ENCODE results near the gene CDK7. TPM values are rescaled to one million over a fixed set of nuclear protein-coding genes. Genes with fewer than 3 reads are reported as not detected.

CDK7 gene
- polyA plus RNA-seq, 3 donors = 39.2 to 41.6 (median 39.6) TPM

DNA sequence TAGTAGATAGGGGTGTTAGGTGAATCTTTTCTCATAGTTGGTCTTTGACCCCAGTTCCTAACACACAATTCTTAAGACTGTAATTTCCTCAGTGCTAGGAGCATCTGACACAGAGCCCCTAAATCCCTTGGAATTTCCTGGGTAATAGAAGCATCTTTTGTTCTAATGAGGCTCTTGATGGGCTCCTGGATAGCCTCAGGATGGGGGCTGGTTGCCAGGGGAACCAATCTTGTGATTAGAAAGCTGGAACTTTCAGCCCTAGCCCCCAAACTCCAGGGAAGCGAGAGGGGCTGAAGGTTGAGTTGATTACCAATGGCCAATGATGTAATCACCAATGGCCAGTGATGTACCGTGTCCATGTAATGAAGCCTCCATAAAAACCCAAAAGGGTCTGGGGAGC lies 53.4 kb downstream of the CDK7 start:
- DNase-seq (ENCODE audit: low read depth in 3 of 3, low spot score in 2 of 3) = no peak

DNA sequence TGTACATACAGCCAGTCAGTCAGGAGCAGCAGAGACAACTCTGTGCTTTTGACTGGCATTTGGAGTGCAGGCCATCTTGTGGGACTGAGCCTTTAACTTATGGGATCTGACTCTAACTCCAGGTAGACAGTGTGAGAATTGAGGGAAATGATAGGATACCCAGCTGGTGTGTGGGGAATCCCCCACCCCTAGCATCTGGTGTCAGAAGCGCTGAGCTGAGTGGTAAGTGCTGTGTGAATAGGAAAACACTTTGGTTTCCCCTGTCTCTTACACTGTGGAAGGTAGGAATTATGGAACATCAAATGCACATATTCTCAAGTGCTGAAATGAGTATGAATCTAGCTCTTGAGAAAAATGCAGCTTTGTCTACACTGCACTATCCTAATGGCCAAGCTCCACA lies 54.0 kb downstream of the CDK7 start:
- no peak for DNase-seq (ENCODE audit: low read depth in 3 of 3, low spot score in 2 of 3)

DNA sequence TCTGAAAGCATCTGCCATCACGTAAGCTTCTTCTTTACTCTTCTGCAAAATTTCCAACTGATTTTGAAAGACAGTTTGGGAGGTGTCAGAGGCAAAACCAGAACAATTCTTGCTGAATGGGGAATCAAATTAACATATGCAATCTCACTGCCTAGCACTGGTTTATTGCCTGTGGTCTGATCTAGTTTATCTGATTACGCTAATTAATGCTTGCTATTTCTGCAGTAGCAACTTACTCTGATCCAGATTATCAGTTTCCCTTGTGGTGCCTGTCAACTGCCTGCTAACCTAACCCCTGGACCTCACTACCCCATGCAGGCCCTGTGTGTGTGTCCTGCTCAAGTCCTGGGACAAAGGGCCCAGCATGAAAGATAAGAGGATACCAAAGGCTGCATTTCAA lies 57.6 kb downstream of the CDK7 start:
- DNase-seq (ENCODE audit: low read depth in 3 of 3, low spot score in 2 of 3) = no peak

DNA sequence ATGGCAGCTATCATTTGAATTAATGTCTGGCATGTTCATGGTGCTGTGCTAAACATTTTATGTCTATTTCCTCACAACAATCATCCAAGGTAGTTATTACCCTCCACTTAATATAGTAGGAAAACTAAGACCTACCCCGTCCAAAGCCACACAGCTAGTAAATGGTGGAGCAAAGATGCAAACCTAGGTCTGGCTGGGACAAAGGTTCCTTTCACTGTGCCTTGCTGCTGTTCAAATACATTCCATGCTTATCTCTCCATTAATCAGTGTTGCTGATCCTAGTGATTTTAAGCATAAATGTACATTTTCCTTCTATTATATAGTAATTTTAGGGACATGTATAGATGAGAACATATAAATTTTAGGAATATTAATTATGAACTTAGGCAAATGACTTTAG lies 59.2 kb downstream of the CDK7 start:
- no peak for DNase-seq (ENCODE audit: low read depth in 3 of 3, low spot score in 2 of 3)

DNA sequence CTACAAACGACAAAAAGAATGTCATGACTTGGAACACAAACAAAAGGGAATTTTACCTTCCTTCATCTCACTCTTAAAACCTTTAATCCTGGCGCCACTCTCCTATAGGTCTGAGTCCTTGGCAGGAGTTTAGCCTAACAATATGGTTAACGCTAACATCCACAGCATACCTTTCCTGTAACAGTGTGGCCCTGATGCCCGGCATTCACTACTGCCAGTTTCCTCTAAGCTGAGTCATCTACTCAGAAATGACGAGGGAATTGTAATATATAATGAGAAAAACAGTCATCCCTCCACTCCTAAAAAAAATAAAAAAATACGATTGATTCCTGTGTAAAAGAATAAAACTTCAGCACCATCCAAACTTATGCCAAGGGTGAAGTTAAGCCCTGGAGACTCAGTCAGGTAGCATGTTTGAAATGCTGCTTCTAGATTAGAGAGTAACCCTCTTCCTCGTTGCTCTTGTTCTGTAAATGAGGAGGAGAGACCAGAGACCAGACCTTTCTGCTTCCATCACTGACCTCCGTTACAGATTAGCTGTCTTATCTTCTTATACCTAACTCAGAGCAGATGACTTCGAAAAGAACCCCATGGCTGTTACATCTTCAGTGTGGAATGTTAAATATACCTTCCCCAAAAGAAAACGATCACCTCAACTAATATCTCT lies 60.5 kb downstream of the CDK7 start:
- DNase-seq (ENCODE audit: low read depth in 3 of 3, low spot score in 2 of 3) = no peak

DNA sequence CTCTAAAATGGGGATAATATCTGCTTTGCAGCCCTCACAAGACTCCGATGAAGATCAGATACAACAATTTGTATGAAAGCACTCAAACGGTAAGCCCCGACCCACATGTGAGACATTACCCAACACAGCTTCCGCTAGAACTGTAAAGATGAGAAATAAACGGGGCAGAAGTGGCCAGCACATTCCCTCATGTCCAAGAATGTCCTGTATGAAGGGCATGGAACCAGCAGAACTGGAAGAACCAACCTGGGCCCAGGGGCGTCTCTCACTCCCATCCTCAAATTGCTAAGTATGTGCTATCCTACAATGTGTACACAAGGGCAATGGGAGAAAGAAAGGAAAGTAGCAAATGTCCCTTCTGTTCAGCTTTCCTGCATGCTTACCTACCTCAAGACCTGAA lies 64.9 kb downstream of the CDK7 start:
- DNase-seq (ENCODE audit: low read depth in 3 of 3, low spot score in 2 of 3) = no peak

DNA sequence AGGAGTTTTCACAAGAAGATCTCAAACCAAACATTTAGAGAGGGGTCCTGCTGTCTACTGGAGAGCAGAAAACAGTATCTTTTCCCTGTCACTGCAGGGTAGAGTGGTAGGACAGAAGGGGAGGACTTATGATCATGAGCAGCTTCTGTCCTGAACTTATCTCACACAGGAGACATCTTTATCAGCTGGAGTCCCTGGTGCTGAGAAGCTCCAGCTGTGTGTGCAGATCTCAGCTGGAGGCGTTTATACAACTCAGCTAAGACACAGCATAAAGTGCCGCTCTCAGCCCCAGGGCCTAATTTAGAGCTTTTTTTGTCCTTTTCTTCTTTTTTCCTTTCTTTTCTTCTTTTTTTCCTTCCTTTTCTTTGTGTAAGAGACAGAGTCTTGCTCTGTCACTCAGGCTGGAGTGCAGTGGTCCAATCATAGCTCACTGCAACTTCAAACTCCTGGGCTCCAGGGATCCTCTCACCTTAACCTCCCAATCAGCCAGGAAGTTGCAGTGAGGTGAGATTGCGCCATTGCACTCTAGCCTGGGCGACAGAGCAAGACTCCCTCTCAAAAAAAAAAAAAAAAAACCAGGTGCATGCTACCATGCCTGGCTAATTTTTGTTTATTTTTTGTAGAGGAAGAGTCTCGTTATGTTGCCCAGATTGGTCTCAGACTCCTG lies 66.0 kb downstream of the CDK7 start:
- no peak for DNase-seq (ENCODE audit: low read depth in 3 of 3, low spot score in 2 of 3)

DNA sequence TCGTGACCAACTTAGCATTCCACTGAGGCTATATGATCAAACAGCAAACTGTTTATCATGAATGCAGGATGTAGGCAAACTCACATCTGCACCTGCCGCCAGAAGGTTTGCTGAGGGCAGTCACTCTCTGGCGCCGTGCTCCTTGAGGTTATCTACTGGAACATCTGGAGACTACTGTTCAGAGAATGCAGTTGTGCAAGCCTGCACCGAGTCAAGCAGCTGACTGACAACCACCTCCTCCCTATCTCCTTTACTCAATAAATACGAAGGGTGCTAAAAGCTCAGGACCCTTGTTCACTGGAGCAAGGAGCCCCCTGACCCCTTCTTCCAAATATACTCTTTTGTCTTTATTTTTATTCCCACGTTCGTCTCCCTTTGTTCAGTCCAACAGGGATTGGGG lies 70.8 kb downstream of the CDK7 start:
- no peak for DNase-seq (ENCODE audit: low read depth in 3 of 3, low spot score in 2 of 3)

DNA sequence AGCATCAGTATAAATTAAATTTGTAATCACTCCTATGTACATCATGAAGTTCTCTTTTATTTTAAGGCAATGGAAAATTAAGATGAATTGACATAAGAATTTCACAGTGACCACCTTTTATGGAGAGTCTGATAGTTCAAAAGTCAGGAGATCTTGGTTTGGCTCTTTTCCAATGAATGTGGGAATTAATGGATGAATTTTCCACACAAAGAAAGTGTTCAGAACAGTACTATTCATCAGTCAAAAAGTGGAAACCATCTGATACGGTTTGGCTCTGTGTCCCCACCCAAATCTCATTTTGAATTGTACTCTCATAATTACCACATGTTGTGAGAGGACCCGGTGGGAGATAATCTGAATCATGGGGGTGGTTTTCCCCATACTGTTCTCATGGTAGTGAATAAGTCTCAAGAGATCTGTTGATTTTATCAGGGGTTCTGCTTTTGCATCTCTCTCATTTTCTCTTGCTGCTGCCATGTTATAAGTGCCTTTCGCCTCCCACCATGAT lies 73.4 kb downstream of the CDK7 start:
- no peak for DNase-seq (ENCODE audit: low read depth in 3 of 3, low spot score in 2 of 3)

DNA sequence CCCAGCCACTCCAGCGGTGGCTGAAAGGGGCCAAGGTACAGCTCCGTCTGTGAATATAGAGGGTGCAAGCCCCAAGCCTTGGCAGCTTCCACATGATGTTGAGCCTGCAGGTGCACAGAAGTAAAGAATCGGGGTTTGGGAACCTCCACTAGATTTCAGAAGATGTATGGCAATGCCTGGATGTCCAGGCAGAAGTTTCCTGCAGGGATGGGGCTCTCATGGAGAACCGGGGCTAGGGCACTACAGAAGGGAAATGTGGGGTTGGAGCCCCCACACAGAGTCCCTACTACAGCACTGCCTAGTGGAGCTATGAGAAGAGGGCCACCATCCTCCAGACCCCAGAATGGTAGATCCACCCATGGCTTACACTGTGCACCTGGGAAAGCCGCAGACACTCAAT lies 74.7 kb downstream of the CDK7 start:
- DNase-seq (ENCODE audit: low read depth in 3 of 3, low spot score in 2 of 3) = no peak

DNA sequence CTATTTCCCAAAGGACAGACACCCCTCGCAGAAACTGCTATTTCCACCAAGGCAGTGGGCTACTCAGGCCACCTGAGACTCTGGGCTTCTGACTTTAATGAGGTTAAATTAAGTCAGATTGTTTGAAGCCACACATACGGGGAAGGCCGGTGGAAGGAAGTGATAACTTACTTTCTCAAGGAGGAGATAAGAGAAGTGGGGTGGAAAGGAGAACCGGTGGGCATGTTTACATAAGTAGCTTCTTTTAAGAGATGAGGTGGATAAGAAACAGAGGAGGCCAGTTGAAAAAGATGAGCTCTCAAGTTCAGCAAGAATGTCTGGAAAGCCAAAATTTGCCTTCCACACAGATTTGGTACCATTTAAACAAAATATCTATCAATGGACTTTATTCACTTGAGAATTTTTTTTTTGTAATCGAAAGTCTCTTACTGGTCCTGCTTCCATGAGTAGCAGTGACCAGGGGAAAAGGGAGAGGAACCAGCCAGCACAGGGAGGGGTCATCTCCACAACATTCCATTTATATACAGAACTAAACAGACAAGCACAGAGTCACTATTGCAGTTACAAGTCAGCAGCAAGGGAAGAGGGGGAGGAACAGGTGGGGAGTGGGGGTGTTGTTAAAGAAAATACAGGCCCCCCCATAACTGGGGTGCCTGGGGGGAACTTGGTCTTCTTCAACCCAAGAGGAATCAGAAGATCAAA lies 77.9 kb downstream of the CDK7 start:
- DNase-seq (ENCODE audit: low read depth in 3 of 3, low spot score in 2 of 3) = no peak

DNA sequence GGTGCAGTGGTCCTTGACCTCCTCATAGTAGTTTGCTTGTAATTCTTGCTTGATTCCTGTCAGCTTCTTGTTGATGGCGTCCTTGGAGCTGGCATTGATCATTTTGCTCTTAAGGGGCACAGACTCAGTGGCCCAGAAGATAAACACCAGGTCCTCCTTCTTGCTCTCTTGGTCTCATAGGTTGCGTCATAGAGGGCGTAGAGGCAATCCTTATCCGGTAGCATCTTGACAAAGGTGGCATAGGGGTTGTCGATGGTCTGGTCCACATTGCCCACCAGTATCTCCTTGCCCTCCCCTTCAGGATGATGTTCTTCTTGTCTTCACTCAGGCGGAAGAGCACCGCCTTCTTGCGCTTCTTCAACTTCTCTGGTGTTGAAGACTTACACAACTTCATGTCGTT lies 78.7 kb downstream of the CDK7 start:
- no peak for DNase-seq (ENCODE audit: low read depth in 3 of 3, low spot score in 2 of 3)

DNA sequence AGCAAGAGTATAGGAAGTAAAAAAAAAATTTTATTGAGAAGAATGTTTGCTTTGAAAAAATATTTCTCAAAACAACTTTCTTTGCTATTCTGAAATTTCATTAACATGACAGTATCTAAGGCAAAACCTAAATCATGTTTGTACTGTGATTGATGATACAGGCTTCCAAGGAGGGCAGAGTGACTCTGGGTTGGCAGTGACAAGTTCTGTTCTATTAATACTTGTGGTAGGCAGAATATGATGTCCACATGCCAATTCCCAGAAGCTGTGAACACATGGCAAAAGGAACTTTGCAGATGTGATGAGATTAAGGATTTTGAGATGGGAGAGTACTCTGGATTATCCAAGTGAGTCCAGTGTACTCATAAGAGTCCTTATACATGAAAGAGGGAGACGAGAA lies 81.3 kb downstream of the CDK7 start:
- no peak for DNase-seq (ENCODE audit: low read depth in 3 of 3, low spot score in 2 of 3)

DNA sequence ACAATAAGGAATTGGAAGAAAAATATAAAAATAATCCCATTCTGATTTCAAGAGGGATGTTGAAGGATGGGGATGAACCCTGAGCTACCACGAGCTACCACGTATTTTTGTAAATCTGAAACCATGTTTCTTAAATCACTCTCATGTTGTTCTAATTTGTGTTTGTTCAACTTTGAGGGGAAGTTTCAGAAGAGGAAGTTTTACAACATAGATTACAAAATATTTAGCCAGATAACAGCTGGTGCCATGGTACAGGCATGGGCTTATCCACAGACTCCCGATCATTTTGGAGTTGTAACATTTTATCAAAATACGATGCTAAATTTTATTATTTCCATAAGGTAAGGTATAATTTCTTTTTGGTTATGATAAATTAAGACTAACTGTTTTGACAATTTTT lies 82.7 kb downstream of the CDK7 start:
- no peak for DNase-seq (ENCODE audit: low read depth in 3 of 3, low spot score in 2 of 3)

DNA sequence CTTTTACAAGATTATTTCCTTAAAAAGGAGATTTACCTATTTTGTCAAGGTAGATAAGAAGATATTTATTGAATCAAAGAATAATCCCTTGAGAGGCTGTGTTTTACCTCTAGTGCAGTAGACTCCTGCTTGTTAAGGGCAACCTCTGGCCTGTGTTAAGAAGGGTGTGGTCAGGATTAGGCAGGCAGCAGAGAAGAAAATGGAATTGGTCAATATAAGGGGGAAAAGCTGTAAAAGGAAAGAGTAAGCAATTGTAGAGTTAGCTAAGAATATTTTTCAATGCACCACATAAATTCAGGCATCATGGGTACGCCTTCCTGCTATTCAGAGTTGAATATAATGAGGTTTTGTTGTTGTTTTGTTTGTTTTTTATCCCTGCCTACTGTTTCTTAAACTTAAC lies 91.7 kb downstream of the CDK7 start:
- no peak for DNase-seq (ENCODE audit: low read depth in 3 of 3, low spot score in 2 of 3)

Other genes starting within 250 kb of the CDK7 start
- 10 to 100 TPM; 89.9 to 95.5 (median 92.9) TPM for gene SLC30A5, start 140.9 kb upstream of the CDK7 start, polyA plus RNA-seq (ENCODE audit: insufficient read length in 3 of 3)
- gene CCNB1, start 67.7 kb upstream of the CDK7 start, polyA plus RNA-seq (ENCODE audit: insufficient read length in 3 of 3) = 100 to 1,000 TPM in 1 of 3 donors, 10 to 100 TPM in 2; 90.7 to 101 (median 96.2) TPM
- 10 to 100 TPM; 23.6 to 26.2 (median 26.1) TPM for gene CENPH, start 45.3 kb upstream of the CDK7 start, polyA plus RNA-seq (ENCODE audit: insufficient read length in 3 of 3)
- gene CCDC125, start 97.9 kb downstream of the CDK7 start, polyA plus RNA-seq (ENCODE audit: insufficient read length in 3 of 3) = 10 to 100 TPM; 11.3 to 13.2 (median 12.9) TPM
- 100 to 1,000 TPM in 2 of 3 donors, 10 to 100 TPM in 1; 97.3 to 102 (median 100) TPM for gene AK6, start 134.6 kb downstream of the CDK7 start, polyA plus RNA-seq (ENCODE audit: insufficient read length in 3 of 3)
- 10 to 100 TPM; 57.1 to 64.8 (median 63.8) TPM for gene TAF9, start 134.6 kb downstream of the CDK7 start, polyA plus RNA-seq (ENCODE audit: insufficient read length in 3 of 3)
- gene RAD17, start 134.9 kb downstream of the CDK7 start, polyA plus RNA-seq (ENCODE audit: insufficient read length in 3 of 3) = 10 to 100 TPM; 39.3 to 42.6 (median 41.7) TPM
- 10 to 100 TPM; 27.1 to 31.3 (median 27.3) TPM for gene MARVELD2, start 180.2 kb downstream of the CDK7 start, polyA plus RNA-seq (ENCODE audit: insufficient read length in 3 of 3)

All from right renal cortex interstitium (tissue), 3 donors.